ENCODE data around the gene CAMK2B.
A peak's percentile ranks its signal among the peaks of the same experiment; 100 is the strongest.

CAMK2B gene

GRCh38 chr7:44213877-44214388 is 111.5 kb downstream of the CAMK2B start:
- Histone ChIP-seq H4K20me1 (ENCODE audit: control insufficient read depth, insufficient read depth, low read depth, low read length) (no peaks in the 10 kb centered on the region; the same call in 1 of the 2 replicates), H3K9me3 (ENCODE audit: control insufficient read depth, insufficient read depth, low read length) (no peaks in the 10 kb centered on the region), H3K27me3 (ENCODE audit: control insufficient read depth, low read length) (no peaks in the 10 kb centered on the region), H3K4me2 (ENCODE audit: low read length) (peak overlapping the region; percentile 41), H3K4me1 (ENCODE audit: control insufficient read depth, low read length) (peaks cover 15% of the 10 kb centered on the region), H3K36me3 (ENCODE audit: control insufficient read depth, low read length) (peaks cover 45% of the 10 kb centered on the region), H3K27ac (ENCODE audit: low read depth, low read length) (peak overlapping the region; percentile 17; the same call in 1 of the 2 replicates), H3K9me2 (replicated peaks; ENCODE audit: control insufficient read depth, low read length) (no peaks in the 10 kb centered on the region), H3K79me2 (ENCODE audit: control insufficient read depth, low read length) (no peaks in the 10 kb centered on the region), H3F3A (ENCODE audit: control insufficient read depth, insufficient read depth) (no peaks in the 10 kb centered on the region; the same call in none of the 2 replicates), H3K4me3 (ENCODE audit: low read length) (peak overlapping the region; percentile 12; the same call in 1 of the 2 replicates)
- TF ChIP-seq EZH2phosphoT487 (IDR thresholded peaks at IDR 0.05; ENCODE audit: borderline replicate concordance, low read length) (no peak), CTCF (IDR thresholded peaks at IDR 0.05; ENCODE audit: low read depth, low read length, poor library complexity, severe bottlenecking) (no peak)

DNA sequence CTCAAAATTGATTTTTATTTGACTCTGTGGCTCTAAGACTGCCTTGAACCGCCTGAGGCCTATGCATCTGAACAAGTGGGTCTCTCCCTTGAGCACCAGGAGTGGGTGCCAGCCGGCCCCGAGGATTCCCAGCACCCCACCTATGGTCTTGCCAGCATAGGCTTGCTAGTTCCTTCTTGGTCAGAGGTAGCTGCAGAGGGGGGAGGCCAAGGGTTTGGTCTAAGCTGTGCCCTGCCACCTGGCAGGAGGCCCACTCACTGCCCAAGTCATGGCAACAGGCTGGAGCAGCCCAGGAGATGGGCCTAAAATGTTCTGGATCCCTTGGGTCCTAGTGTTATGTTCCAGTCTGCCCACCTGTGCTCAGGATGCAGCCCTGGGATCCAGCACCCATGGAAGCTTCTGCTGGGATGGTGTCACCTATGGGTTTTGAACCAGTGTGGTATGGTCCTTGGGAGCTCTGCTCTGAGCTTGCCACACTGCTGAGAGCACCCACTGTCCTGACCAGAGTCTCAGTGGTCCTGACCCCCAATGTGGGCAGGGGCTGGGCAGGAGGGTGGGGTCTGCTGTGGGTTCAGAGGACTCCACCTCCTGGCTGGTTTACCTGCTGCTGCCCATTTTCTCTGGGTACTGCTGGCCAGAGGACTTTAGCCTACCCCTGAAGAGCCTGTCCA is 112.1 kb downstream of the CAMK2B start:
- Histone ChIP-seq H3K4me1 (ENCODE audit: control insufficient read depth, low read length) (peaks cover 15% of the 10 kb centered on the region), H3K79me2 (ENCODE audit: control insufficient read depth, low read length) (no peaks in the 10 kb centered on the region), H3K4me2 (ENCODE audit: low read length) (peak overlapping the region; percentile 41), H3K27me3 (ENCODE audit: control insufficient read depth, low read length) (no peaks in the 10 kb centered on the region), H3K9me3 (ENCODE audit: control insufficient read depth, insufficient read depth, low read length) (no peaks in the 10 kb centered on the region), H4K20me1 (ENCODE audit: control insufficient read depth, insufficient read depth, low read depth, low read length) (no peaks in the 10 kb centered on the region; the same call in 1 of the 2 replicates), H3K36me3 (ENCODE audit: control insufficient read depth, low read length) (peaks cover 50% of the 10 kb centered on the region), H3K9me2 (replicated peaks; ENCODE audit: control insufficient read depth, low read length) (no peaks in the 10 kb centered on the region), H3F3A (ENCODE audit: control insufficient read depth, insufficient read depth) (no peaks in the 10 kb centered on the region; the same call in none of the 2 replicates), H3K27ac (ENCODE audit: low read depth, low read length) (no peak overlapping the region), H3K4me3 (ENCODE audit: low read length) (no peak overlapping the region)
- TF ChIP-seq CTCF (IDR thresholded peaks at IDR 0.05; ENCODE audit: low read depth, low read length, poor library complexity, severe bottlenecking): no peak
- TF ChIP-seq EZH2phosphoT487 (IDR thresholded peaks at IDR 0.05; ENCODE audit: borderline replicate concordance, low read length): no peak

GRCh38 chr7:44212581-44213184 is 112.7 kb downstream of the CAMK2B start:
- Histone ChIP-seq H3K79me2 (ENCODE audit: control insufficient read depth, low read length) (no peaks in the 10 kb centered on the region), H3K27ac (ENCODE audit: low read depth, low read length) (no peak overlapping the region), H3K9me3 (ENCODE audit: control insufficient read depth, insufficient read depth, low read length) (no peaks in the 10 kb centered on the region), H3K27me3 (ENCODE audit: control insufficient read depth, low read length) (no peaks in the 10 kb centered on the region), H3K9me2 (replicated peaks; ENCODE audit: control insufficient read depth, low read length) (no peaks in the 10 kb centered on the region), H3F3A (ENCODE audit: control insufficient read depth, insufficient read depth) (no peaks in the 10 kb centered on the region; the same call in none of the 2 replicates), H3K36me3 (ENCODE audit: control insufficient read depth, low read length) (peaks cover 57% of the 10 kb centered on the region), H3K4me1 (ENCODE audit: control insufficient read depth, low read length) (peaks cover 15% of the 10 kb centered on the region), H4K20me1 (ENCODE audit: control insufficient read depth, insufficient read depth, low read depth, low read length) (no peaks in the 10 kb centered on the region; the same call in 1 of the 2 replicates), H3K4me3 (ENCODE audit: low read length) (no peak overlapping the region), H3K4me2 (ENCODE audit: low read length) (no peak overlapping the region)
- TF ChIP-seq EZH2phosphoT487 (IDR thresholded peaks at IDR 0.05; ENCODE audit: borderline replicate concordance, low read length): no peak
- no peak for TF ChIP-seq CTCF (IDR thresholded peaks at IDR 0.05; ENCODE audit: low read depth, low read length, poor library complexity, severe bottlenecking)
